DND-41 (cell line): ENCODE measurements around the gene TUBAL3.

Experiments used
- ATAC-seq: fragments of 200-7000 bp; cut with Tn5 transposase; 3 replicates; pipeline ENCODE4 v1.9.1; 2021; ENCODE audit warnings: low read depth; ENCODE audit not compliant: insufficient read depth
- DNase-seq: peaks from one replicate; pipeline ENCODE4 v3.0.0-alpha.2; 2020
- H2AFZ ChIP-seq: 2 replicates; pipeline ENCODE4 v1.6.0; 2012; ENCODE audit warnings: low read depth, low read length
- H3K27ac ChIP-seq: 2 replicates; pipeline ENCODE4 v1.5.1; 2012; ENCODE audit warnings: low read length, inconsistent platforms
- H3K27me3 ChIP-seq: fragments of 200-600 bp; sonication (generic); 2 replicates; pipeline ENCODE4 v1.6.0; 2012; ENCODE audit warnings: low read length, mild to moderate bottlenecking, inconsistent platforms; ENCODE audit not compliant: insufficient read depth, poor library complexity
- H3K36me3 ChIP-seq: 2 replicates; pipeline ENCODE4 v1.5.1; 2012; ENCODE audit warnings: low read length, inconsistent platforms; ENCODE audit not compliant: insufficient read depth
- H3K4me1 ChIP-seq: 2 replicates; pipeline ENCODE4 v1.5.1; 2012; ENCODE audit warnings: mild to moderate bottlenecking, low read length; ENCODE audit not compliant: insufficient read depth
- H3K4me2 ChIP-seq: 2 replicates; pipeline ENCODE4 v1.6.0; 2012; ENCODE audit warnings: mild to moderate bottlenecking, moderate library complexity, low read length, inconsistent platforms; ENCODE audit not compliant: insufficient read depth
- H3K4me3 ChIP-seq, 2 experiments: fragments of 200-600 bp in 1 of 2; shearing (Covaris generic) in 1 of 2; 2 replicates each; pipeline ENCODE4 v1.5.1; 2012 to 2016; ENCODE audit warnings: inconsistent platforms in 2 of 2, low read length in 2 of 2, mild to moderate bottlenecking in 2 of 2, low read depth in 1 of 2, moderate library complexity in 1 of 2
- H3K79me2 ChIP-seq: 2 replicates; pipeline ENCODE4 v1.6.0; 2012; ENCODE audit warnings: low read length, inconsistent platforms; ENCODE audit not compliant: insufficient read depth
- H3K9ac ChIP-seq: 2 replicates; pipeline ENCODE4 v1.6.0; 2012; ENCODE audit warnings: low read depth, mild to moderate bottlenecking, inconsistent platforms, low read length, moderate library complexity
- H3K9me3 ChIP-seq: 2 replicates; pipeline ENCODE4 v1.5.1; 2012; ENCODE audit warnings: low read length, moderate library complexity, mild to moderate bottlenecking, inconsistent platforms; ENCODE audit not compliant: insufficient read depth, severe bottlenecking
- H4K20me1 ChIP-seq: 2 replicates; pipeline ENCODE4 v1.6.0; 2012; ENCODE audit warnings: low read length; ENCODE audit not compliant: insufficient read depth
- EZH2 ChIP-seq: IDR thresholded peaks from 3 replicates; pipeline ENCODE4 v1.6.1; 2012; ENCODE audit warnings: borderline replicate concordance, low read depth, mild to moderate bottlenecking, moderate library complexity, low read length, inconsistent platforms; ENCODE audit not compliant: severe bottlenecking
- TF ChIP-seq, protein P1 (sequence below): IDR thresholded peaks from 2 replicates; pipeline ENCODE4 v1.5.1; 2012; ENCODE audit warnings: borderline replicate concordance, low read length, moderate library complexity, mild to moderate bottlenecking; ENCODE audit not compliant: poor library complexity, severe bottlenecking; ENCODE audit errors: extremely low read depth

TUBAL3 gene

GRCh38 chr10:5447056-5447455 is 42.4 kb upstream of the TUBAL3 start:
- peaks cover 14% of the 10 kb centered on the region; the same call in 1 of the 2 replicates for H3K36me3 ChIP-seq
- peaks cover 28% of the 10 kb centered on the region for H3K79me2 ChIP-seq
- no peaks in the 10 kb centered on the region for H3K9me3 ChIP-seq
- H3K4me1 ChIP-seq, result peaks cover 24% of the 10 kb centered on the region
- TF ChIP-seq, protein P1, sequence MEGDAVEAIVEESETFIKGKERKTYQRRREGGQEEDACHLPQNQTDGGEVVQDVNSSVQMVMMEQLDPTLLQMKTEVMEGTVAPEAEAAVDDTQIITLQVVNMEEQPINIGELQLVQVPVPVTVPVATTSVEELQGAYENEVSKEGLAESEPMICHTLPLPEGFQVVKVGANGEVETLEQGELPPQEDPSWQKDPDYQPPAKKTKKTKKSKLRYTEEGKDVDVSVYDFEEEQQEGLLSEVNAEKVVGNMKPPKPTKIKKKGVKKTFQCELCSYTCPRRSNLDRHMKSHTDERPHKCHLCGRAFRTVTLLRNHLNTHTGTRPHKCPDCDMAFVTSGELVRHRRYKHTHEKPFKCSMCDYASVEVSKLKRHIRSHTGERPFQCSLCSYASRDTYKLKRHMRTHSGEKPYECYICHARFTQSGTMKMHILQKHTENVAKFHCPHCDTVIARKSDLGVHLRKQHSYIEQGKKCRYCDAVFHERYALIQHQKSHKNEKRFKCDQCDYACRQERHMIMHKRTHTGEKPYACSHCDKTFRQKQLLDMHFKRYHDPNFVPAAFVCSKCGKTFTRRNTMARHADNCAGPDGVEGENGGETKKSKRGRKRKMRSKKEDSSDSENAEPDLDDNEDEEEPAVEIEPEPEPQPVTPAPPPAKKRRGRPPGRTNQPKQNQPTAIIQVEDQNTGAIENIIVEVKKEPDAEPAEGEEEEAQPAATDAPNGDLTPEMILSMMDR, result no peak
- no peak for TF ChIP-seq EZH2
- DNase-seq (no peak), ATAC-seq (no peak)
- H3K27me3 ChIP-seq, result no peaks in the 10 kb centered on the region
- H4K20me1 ChIP-seq, result peaks cover 12% of the 10 kb centered on the region
- H3K4me2 ChIP-seq, result no peak overlapping the region
- no peak overlapping the region for H3K4me3 ChIP-seq
- H2AFZ ChIP-seq, result no peak overlapping the region
- H3K27ac ChIP-seq, result no peak overlapping the region
- no peak overlapping the region for H3K9ac ChIP-seq

DNA sequence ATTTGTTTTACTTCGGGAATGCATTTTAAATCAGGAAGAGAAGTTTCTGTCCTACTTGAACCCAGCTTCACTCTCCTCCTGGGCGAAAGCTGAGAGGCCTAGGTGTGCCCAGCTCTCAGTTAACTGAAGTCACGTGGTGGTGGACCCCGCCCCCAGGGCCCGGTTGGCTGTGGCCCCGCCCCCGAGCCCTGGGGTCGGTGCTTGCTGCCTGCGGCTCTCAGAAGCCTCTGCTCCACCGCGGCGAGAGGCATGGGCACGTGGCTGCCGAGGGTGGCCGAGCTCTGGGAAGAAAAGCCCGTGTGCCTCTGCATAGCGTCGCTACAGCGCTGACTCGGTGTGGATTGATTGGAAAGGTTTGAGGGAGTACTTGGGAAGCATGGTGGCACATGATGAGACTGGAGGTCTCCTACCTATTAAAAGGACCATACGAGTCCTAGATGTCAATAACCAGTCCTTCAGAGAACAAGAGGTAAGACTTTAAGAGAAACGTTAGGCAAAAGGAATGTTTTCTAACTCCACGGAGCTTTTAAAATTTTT is 41.8 kb upstream of the TUBAL3 start:
- peaks cover 14% of the 10 kb centered on the region; the same call in 1 of the 2 replicates for H3K36me3 ChIP-seq
- no peak for TF ChIP-seq EZH2
- TF ChIP-seq, protein P1, result no peak
- peaks cover 28% of the 10 kb centered on the region for H3K79me2 ChIP-seq
- no peaks in the 10 kb centered on the region for H3K27me3 ChIP-seq
- no peak overlapping the region for H3K9ac ChIP-seq
- peaks cover 12% of the 10 kb centered on the region for H4K20me1 ChIP-seq
- DNase-seq (no peak), ATAC-seq (no peak)
- no peak overlapping the region for H3K4me3 ChIP-seq
- H3K27ac ChIP-seq, result no peak overlapping the region
- H2AFZ ChIP-seq, result no peak overlapping the region
- no peaks in the 10 kb centered on the region for H3K9me3 ChIP-seq
- peaks cover 24% of the 10 kb centered on the region for H3K4me1 ChIP-seq
- no peak overlapping the region for H3K4me2 ChIP-seq

GRCh38 chr10:5445006-5445405 is 40.4 kb upstream of the TUBAL3 start:
- H3K79me2 ChIP-seq, result peaks cover 26% of the 10 kb centered on the region
- no peak for DNase-seq
- no peak overlapping the region for H2AFZ ChIP-seq
- ATAC-seq, result no peak
- H3K9ac ChIP-seq, result no peak overlapping the region
- peaks cover 24% of the 10 kb centered on the region for H4K20me1 ChIP-seq
- no peak overlapping the region for H3K4me3 ChIP-seq
- peaks cover 14% of the 10 kb centered on the region; the same call in 1 of the 2 replicates for H3K36me3 ChIP-seq
- no peak overlapping the region for H3K27ac ChIP-seq
- no peaks in the 10 kb centered on the region for H3K9me3 ChIP-seq
- H3K4me2 ChIP-seq, result no peak overlapping the region
- no peaks in the 10 kb centered on the region for H3K27me3 ChIP-seq
- H3K4me1 ChIP-seq, result peaks cover 24% of the 10 kb centered on the region
- TF ChIP-seq, protein P1, result no peak
- no peak for TF ChIP-seq EZH2

- no peak overlapping the region for H3K4me2 ChIP-seq
- H3K36me3 ChIP-seq, result peaks cover 14% of the 10 kb centered on the region; the same call in 1 of the 2 replicates
- H4K20me1 ChIP-seq, result peaks cover 25% of the 10 kb centered on the region
- peaks cover 13% of the 10 kb centered on the region for H3K79me2 ChIP-seq
- H2AFZ ChIP-seq, result no peak overlapping the region
- DNase-seq, result no peak
- H3K27ac ChIP-seq, result no peak overlapping the region
- H3K9ac ChIP-seq, result no peak overlapping the region
- no peaks in the 10 kb centered on the region for H3K9me3 ChIP-seq
- ATAC-seq, result no peak
- TF ChIP-seq, protein P1, result no peak
- no peak for TF ChIP-seq EZH2
- H3K27me3 ChIP-seq, result no peaks in the 10 kb centered on the region
- no peak overlapping the region for H3K4me3 ChIP-seq
- H3K4me1 ChIP-seq, result peaks cover 24% of the 10 kb centered on the region
Measured at GRCh38 chr10:5443429-5443828, 38.8 kb upstream of the TUBAL3 start.
